T-helper 2 cell treated with Interferon-gamma antibody and Interleukin-4, amounts not matched to agents 100 ng/mL and 5 ng/mL, for 36 hours (primary cell): ENCODE data around the gene PHKG2. TPM values are rescaled to one million over a fixed set of nuclear protein-coding genes. Genes with fewer than 3 reads are reported as not detected.
"Not testable (repeated sequence)": the region's sequence is repeated elsewhere in the genome, so short reads cannot be mapped to it uniquely, and the experiment has no call there.

Experiments used
- intact Hi-C: fragments of 100-400 bp; cut with micrococcal nuclease; formaldehyde crosslinking; loops from one replicate; pipeline ENCODE4 v1.15.1; 2023
- total RNA-seq: library from RNA; stranded (reverse); gene quantifications from 2 replicates; pipeline ENCODE4 v1.2.3, GENCODE V29; 2022

The PHKG2 gene
- total RNA-seq, result 44.5 and 47.6 TPM in 2 replicates

- intact Hi-C loops, result loop anchor here (1.0 to 2.0 kb wide), 2 partner anchors 14 to 175 kb away; partner anchors contain the start of genes CFAP119, FBXL19 and RNF40
Observed at GRCh38 chr16:30747799-30748633, at the start of gene PHKG2. PHKG2 (plus strand) TSS chr16:30748425; CDS start chr16:30748821, 396 bp downstream.

DNA sequence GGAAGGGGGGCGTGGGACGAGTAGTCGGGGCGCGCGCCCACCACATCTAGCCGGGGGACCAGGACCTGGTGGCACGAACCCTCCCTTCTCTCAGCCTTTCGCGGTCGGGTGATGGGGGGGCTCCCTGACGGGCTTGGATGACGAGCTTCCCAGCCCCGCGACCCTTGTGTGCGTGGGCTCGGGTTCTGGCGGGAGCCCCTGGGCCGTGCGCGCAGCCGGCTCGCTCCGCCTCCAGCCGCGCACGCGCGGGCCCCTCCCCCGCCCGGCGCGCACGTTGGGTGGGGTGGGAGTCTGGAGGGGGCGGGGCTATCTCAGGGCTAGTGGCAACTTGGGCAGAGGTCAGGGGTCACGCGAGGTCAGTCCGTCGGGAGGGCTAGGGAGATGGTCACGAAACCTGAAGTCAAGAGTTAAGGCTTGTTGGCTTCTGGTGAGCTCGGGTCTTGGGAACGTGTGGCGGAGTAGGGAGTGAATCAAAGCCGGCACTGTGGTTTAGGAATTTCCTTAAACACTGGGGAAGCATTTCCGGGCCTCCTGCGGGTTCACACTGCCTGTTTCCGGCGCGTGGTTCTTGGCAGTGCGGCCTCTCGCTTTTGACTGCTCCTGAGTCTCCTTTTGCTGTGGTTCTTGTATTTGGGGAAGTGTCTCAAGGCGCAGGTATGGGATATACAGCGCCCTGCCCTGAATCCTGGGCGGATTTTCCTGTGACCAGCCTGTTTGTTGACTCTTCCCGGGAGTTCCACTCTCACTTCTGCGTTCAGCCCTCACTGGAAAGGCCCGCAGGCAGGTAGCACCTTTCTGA is 49.2 kb upstream of the PHKG2 start, which contains the start of gene SRCAP:
SRCAP (plus strand) TSS at position 356 of the 799 bp plus-strand sequence. CDS start 1,654 bp downstream, outside the sequence.
- intact Hi-C loops, result loop anchor here (1.0 to 10.0 kb wide), 10 partner anchors 41 to 892 kb away; partner anchors contain the start of genes CFAP119, FBRS, MAZ and PRR14

- intact Hi-C loops, result loop anchor here (1.0 to 10.0 kb wide), 5 partner anchors 65 to 892 kb away; partner anchors contain the start of genes MAZ, STX4, ZNF646 and ZNF668
Observed at GRCh38 chr16:30699615-30700099, 48.6 kb upstream of the PHKG2 start.

DNA sequence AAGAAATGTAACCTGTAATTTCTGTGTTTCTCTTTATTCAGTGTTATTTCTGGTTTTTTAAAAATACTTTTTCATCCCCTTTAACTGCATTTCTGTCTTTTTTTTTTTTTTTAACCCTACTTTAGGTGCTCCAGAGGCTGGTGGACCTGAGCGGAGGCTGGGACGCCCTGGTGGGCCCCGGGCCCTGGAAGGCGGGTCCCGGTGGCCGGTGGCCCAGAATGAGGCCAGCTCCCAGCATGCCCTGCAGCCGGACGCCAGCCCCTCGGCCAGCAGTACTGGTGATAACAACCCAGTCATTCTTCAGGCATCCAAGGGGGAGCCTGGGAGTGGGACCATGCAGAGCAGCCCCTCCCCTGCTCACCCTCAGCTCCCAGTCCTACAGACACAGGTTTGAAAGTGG is 47.7 kb upstream of the PHKG2 start:
- intact Hi-C loops, result no loop called here

GRCh38 chr16:30700971-30701370 is 47.3 kb upstream of the PHKG2 start:
- intact Hi-C loops, result no loop called here

DNA sequence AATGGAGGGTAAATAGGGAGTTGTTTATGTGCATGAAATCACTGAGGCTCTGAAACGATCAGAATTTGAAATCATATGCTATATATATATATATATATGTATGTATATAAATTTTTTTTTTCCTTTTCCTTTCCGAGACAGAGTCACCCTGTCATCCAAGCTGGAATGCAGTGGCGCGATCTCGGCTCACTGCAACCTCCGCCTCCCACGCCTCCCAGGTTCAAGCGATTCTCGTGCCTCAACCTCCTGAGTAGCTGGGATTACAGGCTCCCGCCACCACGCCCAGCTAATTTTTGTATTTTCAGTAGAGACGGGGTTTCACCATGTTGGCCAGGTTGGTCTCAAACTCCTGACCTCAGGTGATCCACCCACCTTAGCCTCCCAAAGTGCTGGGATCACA is 45.2 kb upstream of the PHKG2 start:
- intact Hi-C loops, result not testable (repeated sequence)

DNA sequence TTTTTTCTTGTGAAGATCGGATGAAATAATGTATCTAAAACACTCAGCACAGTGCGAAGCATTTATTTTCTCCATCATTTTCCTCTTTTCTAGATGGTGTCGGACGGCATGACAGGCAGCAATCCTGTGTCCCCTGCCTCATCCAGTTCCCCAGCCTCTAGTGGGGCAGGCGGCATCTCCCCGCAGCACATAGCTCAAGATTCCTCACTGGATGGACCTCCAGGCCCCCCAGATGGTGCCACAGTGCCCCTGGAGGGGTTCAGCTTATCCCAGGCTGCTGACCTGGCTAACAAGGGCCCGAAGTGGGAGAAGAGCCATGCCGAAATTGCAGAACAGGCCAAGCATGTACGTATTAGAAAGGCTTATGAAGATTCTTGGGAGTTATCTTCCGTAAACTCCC is 44.3 kb upstream of the PHKG2 start:
- intact Hi-C loops, result no loop called here

GRCh38 chr16:30706046-30706445 is 42.2 kb upstream of the PHKG2 start:
- intact Hi-C loops, result no loop called here

DNA sequence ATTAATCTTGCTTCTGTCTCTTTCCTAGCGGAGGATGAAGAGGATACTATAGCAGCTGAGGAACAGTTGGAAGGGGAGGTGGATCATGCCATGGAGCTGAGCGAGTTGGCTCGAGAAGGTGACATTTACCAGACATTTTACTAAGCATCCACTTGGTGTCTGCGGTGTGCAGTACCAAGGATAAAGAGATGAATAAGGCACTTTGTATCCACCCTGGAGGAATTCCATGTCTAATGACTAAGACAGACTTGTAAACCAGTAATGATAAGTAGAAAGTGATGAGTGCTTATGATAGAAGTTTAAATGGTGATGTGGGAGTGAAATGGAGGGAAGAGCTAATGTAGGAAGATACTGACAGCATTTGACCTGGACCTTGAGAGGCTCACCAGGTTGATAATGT is 37.3 kb upstream of the PHKG2 start:
- intact Hi-C loops, result no loop called here

DNA sequence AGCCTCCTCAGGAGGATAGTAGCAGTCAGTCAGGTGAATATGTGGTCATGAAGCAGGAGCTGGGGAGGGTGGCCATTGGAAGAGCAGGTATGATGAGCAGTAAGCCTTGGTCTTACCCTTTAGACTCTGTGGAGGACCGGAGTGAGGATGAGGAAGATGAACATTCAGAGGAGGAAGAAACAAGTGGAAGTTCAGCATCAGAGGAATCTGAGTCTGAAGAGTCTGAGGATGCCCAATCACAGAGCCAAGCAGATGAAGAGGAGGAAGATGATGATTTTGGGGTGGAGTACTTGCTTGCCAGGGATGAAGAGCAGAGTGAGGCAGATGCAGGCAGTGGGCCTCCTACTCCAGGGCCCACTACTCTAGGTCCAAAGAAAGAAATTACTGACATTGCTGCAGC is 36.5 kb upstream of the PHKG2 start:
- intact Hi-C loops, result no loop called here

DNA sequence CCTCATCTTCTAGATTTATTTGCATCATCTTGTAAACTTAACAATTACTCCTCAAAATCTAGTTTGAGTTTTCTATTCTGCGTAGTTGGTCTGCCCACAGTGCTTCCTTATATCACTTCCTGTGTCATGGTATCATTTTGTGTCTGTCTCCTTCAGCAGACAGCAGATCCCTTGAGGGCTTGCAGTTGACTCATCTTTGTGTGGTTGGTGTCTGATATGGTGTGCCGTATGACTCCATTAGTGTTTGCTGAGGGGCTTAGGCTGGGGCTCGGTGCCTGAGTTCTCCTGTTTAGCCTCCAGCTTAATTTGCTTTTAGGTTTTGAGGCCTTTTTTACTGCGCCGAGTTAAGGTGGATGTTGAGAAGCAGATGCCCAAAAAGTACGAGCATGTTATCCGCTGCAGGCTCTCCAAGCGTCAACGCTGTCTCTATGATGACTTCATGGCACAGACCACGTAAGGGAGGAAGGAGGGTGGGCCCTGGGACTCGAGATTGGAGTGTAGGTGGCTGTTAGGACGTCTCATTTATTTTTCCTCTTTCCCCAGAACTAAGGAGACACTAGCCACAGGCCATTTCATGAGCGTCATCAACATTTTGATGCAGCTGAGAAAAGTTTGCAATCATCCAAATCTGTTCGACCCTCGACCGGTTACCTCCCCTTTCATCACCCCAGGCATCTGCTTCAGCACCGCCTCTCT is 32.3 kb upstream of the PHKG2 start:
- intact Hi-C loops, result no loop called here

GRCh38 chr16:30720086-30720485 is 28.1 kb upstream of the PHKG2 start:
- intact Hi-C loops, result no loop called here

- intact Hi-C loops, result no loop called here
Observed at GRCh38 chr16:30720694-30721093, 27.5 kb upstream of the PHKG2 start.

DNA sequence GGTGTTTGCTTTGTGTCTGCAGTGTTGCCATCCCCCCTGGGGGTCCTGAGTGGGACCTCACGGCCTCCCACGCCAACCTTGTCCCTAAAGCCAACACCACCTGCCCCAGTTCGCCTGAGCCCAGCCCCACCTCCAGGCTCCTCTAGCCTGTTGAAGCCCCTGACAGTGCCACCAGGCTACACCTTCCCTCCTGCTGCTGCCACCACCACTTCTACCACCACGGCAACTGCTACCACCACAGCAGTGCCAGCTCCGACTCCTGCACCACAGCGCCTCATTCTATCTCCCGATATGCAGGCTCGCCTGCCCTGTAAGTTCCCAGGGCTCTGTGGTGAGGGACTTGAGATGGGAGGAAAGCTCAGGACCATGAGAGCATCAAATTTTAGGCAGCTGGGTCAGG is 27.1 kb upstream of the PHKG2 start:
- intact Hi-C loops, result no loop called here

DNA sequence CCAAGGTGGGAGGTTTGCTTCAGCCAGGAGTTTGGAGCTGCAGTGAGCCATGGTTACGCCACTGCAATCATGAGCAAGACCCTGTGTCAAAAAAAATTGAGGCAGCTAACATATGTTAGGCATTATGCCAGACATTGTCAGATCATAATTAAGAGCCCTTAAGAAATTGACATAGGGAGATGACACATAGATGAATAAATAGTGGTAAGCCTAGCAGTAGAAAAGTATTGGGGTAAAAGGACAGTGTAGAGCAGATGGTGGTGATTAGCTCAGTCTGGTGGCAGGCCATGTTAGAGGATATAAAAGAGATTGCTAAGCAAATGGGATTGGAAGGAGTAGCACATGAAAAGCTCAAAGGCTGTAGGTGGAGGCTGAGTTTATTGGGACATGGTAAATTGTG is 26.6 kb upstream of the PHKG2 start:
- intact Hi-C loops, result no loop called here

- intact Hi-C loops, result no loop called here
Observed at GRCh38 chr16:30722443-30722842, 25.8 kb upstream of the PHKG2 start.

GRCh38 chr16:30722916-30723315 is 25.3 kb upstream of the PHKG2 start:
- intact Hi-C loops, result no loop called here

DNA sequence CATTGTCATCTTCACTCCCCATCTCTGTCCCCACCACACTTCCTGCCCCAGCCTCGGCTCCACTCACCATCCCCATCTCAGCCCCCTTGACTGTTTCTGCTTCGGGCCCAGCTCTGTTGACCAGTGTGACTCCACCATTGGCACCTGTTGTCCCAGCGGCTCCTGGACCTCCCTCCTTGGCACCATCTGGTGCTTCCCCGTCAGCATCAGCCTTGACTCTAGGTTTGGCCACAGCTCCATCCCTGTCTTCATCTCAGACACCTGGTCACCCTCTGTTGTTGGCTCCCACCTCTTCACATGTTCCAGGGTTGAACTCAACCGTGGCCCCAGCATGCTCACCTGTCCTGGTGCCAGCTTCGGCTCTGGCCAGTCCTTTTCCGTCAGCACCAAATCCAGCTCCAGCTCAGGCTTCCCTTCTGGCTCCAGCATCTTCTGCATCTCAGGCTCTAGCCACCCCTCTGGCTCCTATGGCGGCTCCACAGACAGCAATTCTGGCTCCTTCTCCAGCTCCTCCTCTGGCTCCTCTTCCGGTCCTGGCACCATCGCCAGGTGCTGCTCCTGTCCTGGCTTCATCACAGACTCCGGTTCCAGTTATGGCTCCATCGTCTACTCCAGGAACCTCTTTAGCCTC is 24.4 kb upstream of the PHKG2 start:
- intact Hi-C loops, result no loop called here

DNA sequence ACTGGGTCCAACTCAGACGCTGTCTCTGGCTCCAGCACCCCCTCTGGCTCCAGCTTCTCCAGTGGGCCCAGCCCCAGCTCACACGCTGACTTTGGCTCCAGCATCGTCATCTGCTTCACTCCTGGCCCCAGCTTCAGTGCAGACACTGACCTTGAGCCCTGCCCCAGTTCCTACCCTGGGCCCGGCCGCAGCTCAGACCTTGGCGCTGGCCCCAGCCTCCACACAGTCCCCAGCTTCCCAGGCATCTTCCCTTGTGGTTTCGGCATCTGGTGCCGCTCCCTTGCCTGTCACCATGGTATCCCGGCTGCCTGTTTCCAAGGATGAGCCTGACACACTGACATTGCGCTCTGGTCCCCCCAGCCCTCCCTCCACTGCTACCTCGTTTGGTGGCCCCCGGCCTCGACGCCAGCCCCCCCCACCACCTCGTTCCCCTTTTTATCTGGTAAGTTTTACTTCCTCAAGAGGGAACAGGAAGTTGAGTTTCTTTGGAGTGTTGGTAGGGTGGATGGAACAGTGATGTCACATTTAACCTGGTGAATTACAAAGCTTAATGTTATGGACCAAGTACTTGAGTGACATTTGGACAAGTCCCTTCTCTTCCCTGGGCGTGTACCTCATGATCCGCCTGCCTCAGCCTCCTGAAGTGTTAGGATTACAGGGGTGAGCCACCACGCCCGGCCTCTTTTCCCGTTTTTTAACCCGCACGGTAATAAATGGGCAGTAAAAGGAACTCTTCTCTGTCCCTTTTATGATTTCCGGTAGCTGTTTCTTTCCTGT is 23.4 kb upstream of the PHKG2 start:
- intact Hi-C loops, result no loop called here

- intact Hi-C loops, result no loop called here
Observed at GRCh38 chr16:30725418-30725792, 22.8 kb upstream of the PHKG2 start.
